OCI-LY7 (cell line): ENCODE measurements around the gene NBEAL1. TPM values are rescaled to one million over a fixed set of nuclear protein-coding genes. Genes with fewer than 3 reads are reported as not detected.

Experiments
- BruUV-seq: library from RNA; stranded (reverse); fragments of 400-500 nt; replicated peaks from 2 replicates; lab custom pipeline; 2021; lab: Mats Ljungman, UMichigan
- CTCF ChIA-PET: fragments of 300-600 bp; sonication (Branson Sonifier 250); formaldehyde crosslinking; loops from one replicate; lab custom pipeline; 2022; ENCODE audit warnings: antibody characterized with exemption; ENCODE audit not compliant: unreplicated experiment; lab: Charles Lee
- POLR2A ChIA-PET: fragments of 300-600 bp; sonication (Branson Sonifier 250); formaldehyde crosslinking; loops from one replicate; lab custom pipeline; 2022; ENCODE audit warnings: antibody characterized with exemption; lab: Charles Lee
- DNase-seq: peaks from one replicate; pipeline ENCODE4 v3.0.0-alpha.2; 2015; ENCODE audit warnings: low spot score
- H2AFZ ChIP-seq: fragments of 200-600 bp; sonication (generic), shearing (Covaris generic); 2 replicates; pipeline ENCODE4 v1.6.1; 2014; ENCODE audit warnings: mild to moderate bottlenecking, antibody characterized with exemption, low read length, moderate library complexity
- H3K27ac ChIP-seq: fragments of 200-600 bp; sonication (generic); 2 replicates; pipeline ENCODE4 v1.5.1; 2014; ENCODE audit warnings: mixed run types, low read depth, mild to moderate bottlenecking, moderate library complexity, low read length, inconsistent platforms; ENCODE audit not compliant: poor library complexity, severe bottlenecking
- H3K36me3 ChIP-seq: fragments of 200-600 bp; sonication (generic); 2 replicates; pipeline ENCODE4 v1.6.1; 2014; ENCODE audit warnings: mild to moderate bottlenecking, antibody characterized with exemption, low read length, moderate library complexity, mixed read lengths; ENCODE audit not compliant: insufficient read depth
- H3K4me1 ChIP-seq: fragments of 200-600 bp; sonication (generic); 2 replicates; pipeline ENCODE4 v1.5.1; 2014; ENCODE audit warnings: mild to moderate bottlenecking, low read length; ENCODE audit not compliant: insufficient read depth, poor library complexity, severe bottlenecking
- H3K4me2 ChIP-seq: fragments of 200-600 bp; sonication (generic); 2 replicates; pipeline ENCODE4 v1.6.1; 2014; ENCODE audit warnings: mild to moderate bottlenecking, low read length
- H3K4me3 ChIP-seq: fragments of 200-600 bp; sonication (generic); 2 replicates; pipeline ENCODE4 v1.5.1; 2014; ENCODE audit warnings: mild to moderate bottlenecking, low read depth, low read length; ENCODE audit not compliant: poor library complexity, severe bottlenecking
- H3K79me2 ChIP-seq: fragments of 200-600 bp; sonication (generic); 2 replicates; pipeline ENCODE4 v1.6.1; 2016; ENCODE audit warnings: low read depth, mild to moderate bottlenecking, low read length, moderate library complexity, mixed read lengths; ENCODE audit not compliant: insufficient read depth
- H3K9me2 ChIP-seq: fragments of 200-600 bp; sonication (generic); 2 replicates; pipeline ENCODE4 v1.6.1; 2016; ENCODE audit warnings: mild to moderate bottlenecking, low read length, mixed read lengths; ENCODE audit not compliant: insufficient read depth
- H3K9me3 ChIP-seq: fragments of 200-600 bp; sonication (generic); 2 replicates; pipeline ENCODE4 v1.6.1; 2014; ENCODE audit warnings: mild to moderate bottlenecking, mixed run types, low read length, mixed read lengths
- H4K20me1 ChIP-seq: fragments of 200-600 bp; sonication (generic); 2 replicates; pipeline ENCODE4 v1.6.1; 2014; ENCODE audit warnings: mild to moderate bottlenecking, antibody characterized with exemption, low read length, moderate library complexity, mixed read lengths; ENCODE audit not compliant: insufficient read depth
- EZH2phosphoT487 ChIP-seq: fragments of 200-600 bp; sonication (generic); IDR thresholded peaks from 2 replicates; pipeline ENCODE4 v1.6.1; 2018; ENCODE audit warnings: low read depth, borderline replicate concordance, mild to moderate bottlenecking, mixed run types, antibody characterized with exemption, low read length, moderate library complexity, mixed read lengths
- intact Hi-C: fragments of 100-400 bp; cut with micrococcal nuclease; formaldehyde crosslinking; loops from one replicate; pipeline ENCODE4 v1.10.0; 2022; ENCODE audit not compliant: unreplicated experiment
- total RNA-seq, 2 experiments: library from RNA; depleted of rRNA in 1 of 2; stranded (reverse); fragments of >200 nt in 1 of 2; shearing (Covaris generic) in 1 of 2; gene quantifications; 2 replicates each; pipeline ENCODE4 v1.2.3, GENCODE V29; 2014 to 2022
- TF ChIP-seq, protein P1 (sequence below): fragments of 200-600 bp; sonication (generic); conservative IDR thresholded peaks from 2 replicates; pipeline ENCODE4 v1.5.1; 2014; ENCODE audit warnings: mild to moderate bottlenecking, antibody characterized with exemption, low read length, moderate library complexity, mixed read lengths

NBEAL1 gene
- total RNA-seq, 2 experiments from 2014 or later: 5.9 to 10.4 TPM

DNA sequence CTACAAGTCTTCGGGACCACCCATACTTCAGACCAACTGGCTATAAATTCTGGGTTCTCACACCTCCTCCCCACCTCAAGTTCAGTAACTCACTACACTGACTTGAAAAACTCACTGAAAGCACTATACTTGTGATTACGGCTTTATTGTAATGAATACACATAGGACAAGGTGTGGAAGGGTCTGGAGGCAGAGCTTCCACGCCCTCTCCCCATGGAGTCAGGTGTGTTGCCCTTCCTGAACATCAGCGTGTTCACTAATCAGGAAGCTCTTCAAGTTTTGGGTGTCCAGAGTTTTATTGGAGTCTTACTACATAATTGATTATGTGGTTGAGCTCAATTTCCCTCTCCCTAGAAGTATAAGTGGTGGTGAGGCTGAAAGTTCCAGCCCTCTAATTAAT lies 27.5 kb downstream of the NBEAL1 start:
- Histone ChIP-seq H3K9me2 (no peaks in the 10 kb centered on the region), H3K4me1 (no peaks in the 10 kb centered on the region), H3K79me2 (no peaks in the 10 kb centered on the region), H3K9me3 (no peaks in the 10 kb centered on the region), H3K27ac (no peak overlapping the region), H4K20me1 (no peaks in the 10 kb centered on the region), H2AFZ (no peak overlapping the region), H3K4me2 (no peak overlapping the region), H3K36me3 (no peaks in the 10 kb centered on the region), H3K4me3 (no peak overlapping the region)
- ChIA-PET CTCF (no interaction called here), POLR2A (no interaction called here)
- intact Hi-C loops: no loop called here
- BruUV-seq: no TSS peak
- no peak for TF ChIP-seq EZH2phosphoT487
- TF ChIP-seq, protein P1, sequence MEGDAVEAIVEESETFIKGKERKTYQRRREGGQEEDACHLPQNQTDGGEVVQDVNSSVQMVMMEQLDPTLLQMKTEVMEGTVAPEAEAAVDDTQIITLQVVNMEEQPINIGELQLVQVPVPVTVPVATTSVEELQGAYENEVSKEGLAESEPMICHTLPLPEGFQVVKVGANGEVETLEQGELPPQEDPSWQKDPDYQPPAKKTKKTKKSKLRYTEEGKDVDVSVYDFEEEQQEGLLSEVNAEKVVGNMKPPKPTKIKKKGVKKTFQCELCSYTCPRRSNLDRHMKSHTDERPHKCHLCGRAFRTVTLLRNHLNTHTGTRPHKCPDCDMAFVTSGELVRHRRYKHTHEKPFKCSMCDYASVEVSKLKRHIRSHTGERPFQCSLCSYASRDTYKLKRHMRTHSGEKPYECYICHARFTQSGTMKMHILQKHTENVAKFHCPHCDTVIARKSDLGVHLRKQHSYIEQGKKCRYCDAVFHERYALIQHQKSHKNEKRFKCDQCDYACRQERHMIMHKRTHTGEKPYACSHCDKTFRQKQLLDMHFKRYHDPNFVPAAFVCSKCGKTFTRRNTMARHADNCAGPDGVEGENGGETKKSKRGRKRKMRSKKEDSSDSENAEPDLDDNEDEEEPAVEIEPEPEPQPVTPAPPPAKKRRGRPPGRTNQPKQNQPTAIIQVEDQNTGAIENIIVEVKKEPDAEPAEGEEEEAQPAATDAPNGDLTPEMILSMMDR: no peak
- DNase-seq: no peak

DNA sequence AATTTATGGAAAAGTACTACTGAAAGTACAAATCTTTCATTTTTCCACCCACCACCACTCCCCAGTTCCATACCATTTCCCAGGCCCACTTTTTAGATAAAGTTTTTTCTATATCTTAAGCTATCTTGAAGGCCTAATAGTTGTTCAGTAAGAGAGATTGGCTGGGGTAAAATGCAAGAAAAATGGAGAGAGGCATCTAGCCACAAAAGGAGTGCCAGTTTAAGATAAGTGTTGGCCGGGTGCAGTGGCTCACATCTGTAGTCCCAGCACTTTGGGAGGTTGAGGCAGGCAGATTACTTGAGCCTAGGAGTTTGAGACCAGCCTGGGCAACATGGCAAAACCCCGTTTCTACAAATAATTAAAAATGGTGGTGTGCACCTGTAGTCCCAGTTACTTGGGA lies 28.6 kb downstream of the NBEAL1 start:
- TF ChIP-seq, protein P1: no peak
- TF ChIP-seq EZH2phosphoT487: no peak
- ChIA-PET POLR2A (no interaction called here), CTCF (no interaction called here)
- no peak overlapping the region for H2AFZ ChIP-seq
- H3K4me1 ChIP-seq: no peaks in the 10 kb centered on the region
- BruUV-seq: no TSS peak
- no peaks in the 10 kb centered on the region for H3K79me2 ChIP-seq
- H3K36me3 ChIP-seq: no peaks in the 10 kb centered on the region
- no peak for DNase-seq
- H3K9me3 ChIP-seq: no peaks in the 10 kb centered on the region
- H3K27ac ChIP-seq: no peak overlapping the region
- H3K4me3 ChIP-seq: no peak overlapping the region
- intact Hi-C loops: no loop called here
- no peaks in the 10 kb centered on the region for H4K20me1 ChIP-seq
- H3K4me2 ChIP-seq: no peak overlapping the region
- H3K9me2 ChIP-seq: no peaks in the 10 kb centered on the region

DNA sequence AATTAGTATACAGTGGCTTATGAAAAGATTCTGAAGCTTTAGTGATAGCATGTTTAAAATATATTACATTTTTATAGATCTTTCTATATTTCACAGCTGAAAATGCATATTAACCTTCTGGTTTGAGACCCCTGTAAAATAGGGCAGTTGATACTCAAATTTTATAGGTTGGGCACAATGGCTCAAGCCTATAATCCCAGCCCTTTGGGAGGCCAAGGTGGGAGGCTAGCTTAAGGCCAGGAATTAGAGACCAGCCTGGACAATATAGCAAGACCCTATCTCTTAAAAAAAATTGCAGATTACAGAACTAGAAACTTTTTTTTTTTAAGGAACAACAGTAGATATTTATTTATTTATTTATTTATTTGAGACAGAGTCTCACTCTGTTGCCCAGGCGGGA lies 31.2 kb downstream of the NBEAL1 start:
- H2AFZ ChIP-seq: no peak overlapping the region
- H3K4me2 ChIP-seq: no peak overlapping the region
- ChIA-PET POLR2A (interaction anchor here (0.8 to 1.2 kb wide), 3 partner anchors 14 to 153 kb away, joined by 3 to 4 read pairs (median 4); no protein-coding TSS in a partner anchor), CTCF (no interaction called here)
- no TSS peak for BruUV-seq
- H3K4me3 ChIP-seq: no peak overlapping the region
- H3K4me1 ChIP-seq: no peaks in the 10 kb centered on the region
- H3K27ac ChIP-seq: no peak overlapping the region
- no peaks in the 10 kb centered on the region for H3K9me3 ChIP-seq
- no peaks in the 10 kb centered on the region for H3K79me2 ChIP-seq
- no peaks in the 10 kb centered on the region for H3K36me3 ChIP-seq
- intact Hi-C loops: no loop called here
- no peaks in the 10 kb centered on the region for H4K20me1 ChIP-seq
- DNase-seq: no peak
- H3K9me2 ChIP-seq: no peaks in the 10 kb centered on the region
- no peak for TF ChIP-seq EZH2phosphoT487
- TF ChIP-seq, protein P1: no peak
